ENCODE data around the gene RAI1.
"Not testable (repeated sequence)": the region's sequence is repeated elsewhere in the genome, so short reads cannot be mapped to it uniquely, and the experiment has no call there.

Gene RAI1, protein sequence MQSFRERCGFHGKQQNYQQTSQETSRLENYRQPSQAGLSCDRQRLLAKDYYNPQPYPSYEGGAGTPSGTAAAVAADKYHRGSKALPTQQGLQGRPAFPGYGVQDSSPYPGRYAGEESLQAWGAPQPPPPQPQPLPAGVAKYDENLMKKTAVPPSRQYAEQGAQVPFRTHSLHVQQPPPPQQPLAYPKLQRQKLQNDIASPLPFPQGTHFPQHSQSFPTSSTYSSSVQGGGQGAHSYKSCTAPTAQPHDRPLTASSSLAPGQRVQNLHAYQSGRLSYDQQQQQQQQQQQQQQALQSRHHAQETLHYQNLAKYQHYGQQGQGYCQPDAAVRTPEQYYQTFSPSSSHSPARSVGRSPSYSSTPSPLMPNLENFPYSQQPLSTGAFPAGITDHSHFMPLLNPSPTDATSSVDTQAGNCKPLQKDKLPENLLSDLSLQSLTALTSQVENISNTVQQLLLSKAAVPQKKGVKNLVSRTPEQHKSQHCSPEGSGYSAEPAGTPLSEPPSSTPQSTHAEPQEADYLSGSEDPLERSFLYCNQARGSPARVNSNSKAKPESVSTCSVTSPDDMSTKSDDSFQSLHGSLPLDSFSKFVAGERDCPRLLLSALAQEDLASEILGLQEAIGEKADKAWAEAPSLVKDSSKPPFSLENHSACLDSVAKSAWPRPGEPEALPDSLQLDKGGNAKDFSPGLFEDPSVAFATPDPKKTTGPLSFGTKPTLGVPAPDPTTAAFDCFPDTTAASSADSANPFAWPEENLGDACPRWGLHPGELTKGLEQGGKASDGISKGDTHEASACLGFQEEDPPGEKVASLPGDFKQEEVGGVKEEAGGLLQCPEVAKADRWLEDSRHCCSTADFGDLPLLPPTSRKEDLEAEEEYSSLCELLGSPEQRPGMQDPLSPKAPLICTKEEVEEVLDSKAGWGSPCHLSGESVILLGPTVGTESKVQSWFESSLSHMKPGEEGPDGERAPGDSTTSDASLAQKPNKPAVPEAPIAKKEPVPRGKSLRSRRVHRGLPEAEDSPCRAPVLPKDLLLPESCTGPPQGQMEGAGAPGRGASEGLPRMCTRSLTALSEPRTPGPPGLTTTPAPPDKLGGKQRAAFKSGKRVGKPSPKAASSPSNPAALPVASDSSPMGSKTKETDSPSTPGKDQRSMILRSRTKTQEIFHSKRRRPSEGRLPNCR (N-terminal part only)

DNA sequence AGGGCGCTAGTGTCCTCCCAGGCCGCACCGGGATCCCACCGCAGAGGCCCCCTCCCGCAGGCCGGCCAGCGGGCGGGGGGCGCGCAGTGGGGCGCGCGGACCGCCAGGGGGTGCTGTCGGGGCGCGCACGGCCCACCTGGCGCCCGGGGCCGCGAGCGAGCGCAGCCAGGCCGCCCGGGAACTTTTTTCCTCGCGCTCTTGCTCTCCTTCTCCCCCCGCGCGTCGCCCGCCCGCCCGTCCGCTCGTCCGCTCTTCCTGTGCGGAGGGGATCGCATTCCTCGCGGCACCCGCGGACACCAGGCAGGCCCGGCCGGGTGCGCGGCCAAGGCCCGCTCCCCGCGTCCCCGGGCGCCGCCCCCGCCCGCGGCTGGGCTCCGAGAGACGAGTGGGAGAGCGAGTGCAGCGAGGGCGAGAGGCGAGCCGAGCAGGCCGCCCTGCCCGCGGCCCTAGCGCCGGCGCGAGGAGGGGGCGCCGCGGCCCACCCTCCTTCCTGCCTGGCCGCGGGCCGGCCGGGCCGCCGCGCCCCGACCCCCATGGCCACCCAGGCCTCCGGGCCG, at the start of gene RAI1:
Gene RAI1 (plus strand): TSS at position 272 of the 557 bp plus-strand sequence. CDS start 111,491 bp downstream, outside the sequence.
- peak in 2 of 3 donors; percentile 20 to 66 for DNase-seq (ENCODE audit: low read depth in 2 of 3, low spot score in 1 of 3)

DNA sequence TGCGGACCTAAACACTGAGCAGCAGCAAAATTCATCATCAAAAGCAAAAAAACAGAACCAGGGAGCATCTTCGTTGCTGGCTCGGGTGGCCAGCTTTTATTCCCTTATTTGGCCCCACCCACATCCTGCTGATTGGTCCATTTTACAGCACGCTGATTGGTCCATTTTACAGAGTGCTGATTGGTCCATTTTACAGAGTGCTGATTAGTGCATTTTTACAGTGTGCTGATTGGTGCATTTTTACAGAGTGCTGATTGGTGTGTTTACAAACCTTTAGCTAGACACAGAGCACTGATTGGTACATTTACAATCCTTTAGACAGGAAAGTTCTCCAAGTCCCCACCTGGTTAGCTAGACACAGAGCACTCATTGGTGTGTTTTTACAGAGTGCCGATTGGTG, 48.6 kb upstream of the RAI1 start:
- not testable (repeated sequence) for DNase-seq (ENCODE audit: low read depth in 2 of 3, low spot score in 1 of 3)

DNA sequence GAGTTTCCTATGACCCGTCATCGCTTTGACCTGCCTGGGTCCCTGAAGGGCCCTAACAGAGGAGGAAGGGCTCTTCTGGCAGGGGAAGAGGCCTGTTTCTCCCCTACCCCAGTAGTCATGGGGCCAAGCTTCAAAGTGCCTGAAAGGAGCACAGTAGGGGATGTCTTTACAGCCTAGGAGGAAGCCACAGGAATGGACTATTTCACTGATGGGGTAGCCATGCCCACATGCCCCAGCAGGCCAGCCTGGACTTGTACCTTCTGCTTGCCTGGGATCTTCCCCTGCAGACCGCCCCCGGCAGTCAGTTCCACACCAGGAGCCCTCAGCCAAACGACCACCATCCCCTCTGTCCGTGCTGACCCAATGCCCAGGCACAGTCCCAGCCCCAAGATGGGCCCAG, 47.9 kb upstream of the RAI1 start:
- DNase-seq (ENCODE audit: low read depth in 2 of 3, low spot score in 1 of 3), result no peak

DNA sequence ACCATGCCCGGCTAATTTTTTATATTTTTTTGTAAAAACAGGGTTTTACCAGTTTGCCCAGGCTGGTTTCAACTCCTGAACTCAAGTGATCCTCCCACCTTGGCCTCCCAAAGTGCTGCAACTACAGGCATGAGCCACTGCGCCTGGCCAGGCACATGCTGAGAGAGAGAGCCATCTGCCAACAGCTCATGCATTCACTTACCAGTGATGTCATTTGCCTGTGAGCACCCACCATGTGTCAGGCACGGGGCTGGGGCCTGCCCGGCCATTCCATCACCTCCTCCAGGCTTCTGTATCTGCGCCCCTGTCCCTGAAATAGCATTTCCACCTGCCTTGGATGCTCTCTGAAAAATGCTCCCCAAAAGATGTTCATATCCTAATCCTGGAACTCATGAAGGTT, 46.1 kb upstream of the RAI1 start:
- no peak for DNase-seq (ENCODE audit: low read depth in 2 of 3, low spot score in 1 of 3)

DNA sequence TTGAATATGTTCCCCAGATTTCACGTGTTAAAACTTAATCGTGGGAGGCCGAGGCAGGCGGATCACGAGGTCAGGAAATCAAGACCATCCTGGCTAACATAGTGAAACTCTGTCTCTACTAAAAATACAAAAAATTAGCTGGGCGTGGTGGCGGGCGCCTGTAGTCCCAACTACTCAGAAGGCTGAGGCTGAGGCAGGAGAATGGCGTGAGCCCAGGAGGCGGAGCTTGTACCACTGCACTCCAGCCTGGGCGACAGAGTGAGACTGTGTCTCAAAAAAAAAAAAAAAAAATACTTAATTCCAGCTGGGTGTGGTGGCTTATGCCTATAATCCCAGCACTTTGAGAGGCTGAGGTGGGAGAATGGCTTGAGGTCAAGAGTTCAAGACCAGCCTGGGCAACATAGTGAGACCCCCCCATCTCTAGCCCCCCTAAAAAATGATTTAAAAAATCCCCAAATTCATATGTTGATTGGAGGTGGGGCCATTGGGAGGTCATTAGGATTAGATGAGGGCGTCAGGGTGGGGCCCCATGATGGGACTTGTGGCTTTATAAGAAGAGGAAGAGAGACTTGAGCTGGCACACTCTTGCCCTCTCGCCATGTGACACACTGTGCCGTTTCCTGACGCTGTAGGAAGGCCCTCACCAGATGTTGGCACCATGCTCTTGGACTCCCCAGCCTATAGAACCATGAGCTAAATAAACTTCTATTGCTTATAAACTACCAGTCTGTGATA, 45.6 kb upstream of the RAI1 start:
- not testable (repeated sequence) for DNase-seq (ENCODE audit: low read depth in 2 of 3, low spot score in 1 of 3)

DNA sequence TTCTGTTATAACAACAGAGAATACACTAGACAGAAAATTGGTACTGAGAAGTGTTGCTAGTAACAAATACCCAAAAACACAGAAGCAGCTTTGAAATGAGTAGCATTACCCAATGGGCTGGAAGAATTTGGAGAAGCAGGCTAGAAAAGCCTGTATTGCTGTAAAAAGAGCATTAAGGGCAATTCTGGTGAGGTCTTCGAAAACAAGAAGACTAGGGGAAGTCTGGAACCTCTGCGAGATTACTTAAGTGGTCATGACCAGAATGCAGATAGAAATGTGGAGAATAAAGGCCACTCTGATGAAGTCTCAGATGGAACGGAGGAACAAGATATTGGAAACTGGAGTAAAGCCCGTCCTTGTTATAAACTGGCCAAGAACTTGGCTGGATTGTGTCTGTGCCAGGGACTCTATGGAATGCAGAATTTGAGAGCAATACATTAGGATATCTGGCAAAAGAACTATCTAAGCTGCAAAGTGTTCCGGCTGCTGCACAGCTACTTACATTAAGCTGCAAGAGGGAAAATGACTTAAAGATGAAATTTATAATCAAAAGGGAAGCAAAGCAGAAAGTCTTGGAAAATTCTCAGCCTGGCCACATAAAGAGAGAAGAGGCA, 44.9 kb upstream of the RAI1 start:
- no peak for DNase-seq (ENCODE audit: low read depth in 2 of 3, low spot score in 1 of 3)

DNA sequence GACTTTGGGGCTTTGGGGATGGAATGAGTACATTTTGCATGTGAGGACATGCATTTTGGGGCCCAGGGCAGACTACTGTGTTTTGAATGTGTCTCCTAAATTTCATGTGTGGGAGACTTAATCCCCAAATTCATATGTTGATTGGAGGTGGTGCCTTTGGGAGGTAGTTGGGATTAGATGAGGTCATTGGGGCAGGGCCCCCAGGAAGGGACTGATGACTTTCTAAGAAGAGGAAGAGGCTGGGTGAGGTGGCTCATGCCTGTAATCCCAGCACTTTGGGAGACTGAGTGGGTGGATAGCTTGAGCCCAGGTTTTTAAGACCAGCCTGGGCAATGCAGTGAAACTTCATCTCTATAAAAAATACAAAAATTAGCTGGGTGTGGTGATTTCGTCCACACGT, 42.8 kb upstream of the RAI1 start:
- DNase-seq (ENCODE audit: low read depth in 2 of 3, low spot score in 1 of 3), result no peak

DNA sequence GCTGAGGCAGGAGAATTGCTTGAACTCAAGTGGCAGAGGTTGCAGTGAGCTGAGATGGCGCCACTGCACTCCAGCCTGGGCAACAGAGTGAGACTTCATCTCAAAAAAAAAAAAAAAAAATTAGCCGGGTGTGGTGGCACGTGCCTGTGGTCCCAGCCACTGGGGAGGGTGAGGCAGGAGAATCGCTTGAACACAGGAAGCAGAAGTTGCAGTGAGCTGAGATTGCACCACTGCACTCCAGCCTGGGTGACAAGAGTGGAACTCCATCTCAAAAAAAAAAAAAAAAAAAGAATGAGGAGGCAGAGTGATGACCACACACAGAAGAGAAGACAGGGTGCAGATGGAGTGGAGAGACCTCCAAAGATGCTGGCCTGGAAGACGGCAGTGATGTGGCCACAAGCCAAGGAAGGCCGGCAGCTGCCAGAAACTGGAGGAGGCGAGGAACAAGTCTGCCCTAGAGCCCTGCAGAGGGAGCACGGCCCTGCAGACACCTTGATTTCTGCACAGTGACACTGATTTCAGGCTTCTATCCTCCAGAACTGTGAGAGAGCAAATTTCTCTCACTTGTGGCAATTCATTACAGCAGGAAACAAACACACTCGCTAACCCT, 41.5 kb upstream of the RAI1 start:
- not testable (repeated sequence) for DNase-seq (ENCODE audit: low read depth in 2 of 3, low spot score in 1 of 3)

DNA sequence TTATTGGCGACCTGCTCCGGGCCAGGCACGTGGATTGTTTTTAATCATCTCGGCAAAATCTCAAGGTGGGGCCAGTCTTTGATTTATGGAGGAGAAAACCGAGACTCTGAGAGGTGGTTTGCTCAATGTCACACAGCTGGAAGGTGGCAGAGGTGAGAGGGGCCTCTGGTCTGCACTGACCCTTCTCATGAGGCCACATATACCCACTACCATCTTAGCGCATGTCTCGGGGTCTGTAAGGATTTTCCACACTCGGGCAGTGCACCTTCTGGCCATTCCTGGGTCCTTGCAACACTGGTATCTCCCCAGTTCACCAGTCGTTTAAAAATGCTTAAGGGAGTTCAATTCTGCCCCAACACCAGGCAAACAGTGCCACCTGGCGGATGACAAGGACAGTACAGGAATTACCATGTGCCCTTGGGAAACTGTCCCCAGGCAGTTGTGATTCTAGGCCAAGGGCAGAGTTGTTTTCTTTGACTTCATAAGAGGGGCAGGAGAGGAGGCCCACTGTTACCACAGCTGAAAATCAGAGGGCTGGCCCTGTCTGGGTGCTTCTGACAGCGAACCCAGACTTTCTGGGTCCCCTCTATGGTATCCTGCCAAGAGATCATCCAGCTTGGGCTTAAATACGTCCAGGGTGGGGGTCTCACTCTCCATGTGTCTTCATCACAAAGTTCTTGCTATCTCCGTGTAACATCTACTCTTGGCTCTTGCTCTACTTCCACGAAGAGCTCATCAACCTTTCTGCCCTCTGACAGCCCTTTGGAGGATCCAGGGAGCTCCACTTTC, 39.4 kb upstream of the RAI1 start:
- DNase-seq (ENCODE audit: low read depth in 2 of 3, low spot score in 1 of 3), result peak; percentile 63 to 84 (median 71)

DNA sequence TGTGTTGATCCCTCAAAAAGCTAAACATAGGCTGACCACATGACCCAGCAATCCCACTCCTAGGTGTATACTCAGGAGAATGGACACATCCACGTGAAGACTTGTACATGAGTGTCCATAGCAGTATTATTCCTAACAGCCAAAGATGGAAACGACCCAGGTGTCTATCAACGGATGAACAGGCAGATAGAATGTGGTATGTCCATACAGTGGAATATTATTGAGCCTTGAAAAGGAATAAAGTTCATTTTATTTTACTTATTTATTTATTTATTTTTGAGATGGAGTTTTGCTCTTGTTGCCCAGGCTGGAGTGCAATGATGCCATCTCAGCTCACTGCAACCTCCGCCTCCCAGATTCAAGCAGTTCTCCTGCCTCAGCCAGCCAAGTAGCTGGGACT, 36.1 kb upstream of the RAI1 start:
- DNase-seq (ENCODE audit: low read depth in 2 of 3, low spot score in 1 of 3), result not testable (repeated sequence)

DNA sequence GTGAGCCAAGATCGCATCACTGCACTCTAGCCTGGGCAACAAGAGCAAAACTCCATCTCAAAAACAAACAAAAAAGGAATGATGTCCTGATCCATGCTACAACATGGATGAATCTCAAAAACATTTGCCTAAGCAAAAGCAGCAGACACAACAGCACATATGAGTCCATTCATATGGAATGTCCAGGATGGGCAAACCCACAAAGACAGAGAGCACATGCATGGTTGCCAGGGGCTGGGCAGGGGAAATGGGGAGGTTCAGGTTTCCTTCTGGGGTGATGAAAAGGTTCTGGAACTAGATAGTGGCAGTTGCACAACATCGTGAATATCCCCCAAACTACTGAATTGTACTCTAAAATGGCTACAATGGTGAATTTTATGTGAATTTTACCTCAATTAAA, 35.3 kb upstream of the RAI1 start:
- no peak for DNase-seq (ENCODE audit: low read depth in 2 of 3, low spot score in 1 of 3)

DNA sequence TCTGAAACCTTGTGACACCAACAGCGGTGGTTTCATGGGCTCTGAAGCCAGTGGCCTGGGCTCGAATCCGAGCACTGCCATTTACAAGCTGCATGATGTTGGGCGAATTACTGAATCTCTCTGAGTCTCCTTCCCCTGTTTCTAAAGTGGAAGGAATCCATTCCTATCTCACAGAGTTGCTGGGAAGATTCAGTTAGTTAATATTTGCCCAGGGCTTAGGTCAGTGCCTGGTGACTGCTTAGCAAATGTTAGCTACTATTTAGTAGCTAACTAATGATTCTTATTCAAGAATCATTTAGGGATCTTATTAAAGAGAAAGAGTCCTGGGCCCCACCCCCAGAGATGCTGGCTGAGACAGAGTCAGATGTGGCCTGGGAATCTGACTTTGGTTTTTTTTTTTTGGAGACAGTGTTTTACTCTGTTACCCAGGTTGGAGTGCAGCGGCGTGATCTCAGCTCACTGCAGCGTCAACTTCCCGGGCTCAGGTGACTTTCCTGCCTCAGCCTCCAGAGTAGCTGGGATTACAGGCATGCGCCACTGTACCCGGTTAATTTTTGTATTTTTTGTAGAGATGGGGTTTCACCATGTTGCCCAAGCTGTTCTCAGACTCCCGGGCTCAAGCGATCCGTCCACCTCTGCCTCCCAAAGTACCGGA, 33.6 kb upstream of the RAI1 start:
- DNase-seq (ENCODE audit: low read depth in 2 of 3, low spot score in 1 of 3), result no peak

DNA sequence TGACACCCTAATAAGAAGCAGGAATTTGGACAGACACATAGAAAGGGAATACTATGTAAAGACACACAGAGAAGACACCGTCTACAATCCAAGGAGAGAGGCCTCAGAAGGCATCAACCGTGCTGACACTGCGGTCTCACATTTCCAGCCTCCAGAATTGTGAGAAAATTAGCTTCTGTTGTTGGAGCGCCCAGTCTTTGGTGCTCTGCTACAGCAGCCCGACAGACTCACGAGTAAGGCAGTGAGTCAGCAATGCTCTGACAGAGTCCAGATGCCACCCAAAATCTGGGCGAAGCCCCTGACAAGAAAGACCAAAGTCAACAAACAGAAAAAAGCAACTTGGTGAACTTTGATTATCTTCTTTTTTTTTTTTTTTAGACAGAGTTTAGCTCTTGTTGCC, 32.5 kb upstream of the RAI1 start:
- no peak for DNase-seq (ENCODE audit: low read depth in 2 of 3, low spot score in 1 of 3)

DNA sequence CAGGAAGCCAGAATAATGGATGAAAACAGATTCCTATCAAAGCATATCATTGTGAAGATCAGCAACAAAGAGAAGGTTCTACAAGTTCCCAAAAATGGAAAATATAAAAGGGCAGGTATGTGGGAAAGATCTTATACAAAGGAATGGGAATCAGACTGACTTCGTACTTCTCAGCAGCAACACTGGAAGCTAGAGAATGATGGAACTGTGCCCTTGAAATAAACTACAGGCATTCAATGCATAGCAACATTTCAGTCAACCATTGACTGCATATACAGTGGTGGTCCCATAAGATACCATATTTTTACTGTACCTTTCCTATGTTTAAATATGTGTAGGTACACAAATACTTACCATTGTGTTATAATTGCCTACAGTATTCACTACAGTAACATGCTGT, 30.3 kb upstream of the RAI1 start:
- DNase-seq (ENCODE audit: low read depth in 2 of 3, low spot score in 1 of 3), result no peak

DNA sequence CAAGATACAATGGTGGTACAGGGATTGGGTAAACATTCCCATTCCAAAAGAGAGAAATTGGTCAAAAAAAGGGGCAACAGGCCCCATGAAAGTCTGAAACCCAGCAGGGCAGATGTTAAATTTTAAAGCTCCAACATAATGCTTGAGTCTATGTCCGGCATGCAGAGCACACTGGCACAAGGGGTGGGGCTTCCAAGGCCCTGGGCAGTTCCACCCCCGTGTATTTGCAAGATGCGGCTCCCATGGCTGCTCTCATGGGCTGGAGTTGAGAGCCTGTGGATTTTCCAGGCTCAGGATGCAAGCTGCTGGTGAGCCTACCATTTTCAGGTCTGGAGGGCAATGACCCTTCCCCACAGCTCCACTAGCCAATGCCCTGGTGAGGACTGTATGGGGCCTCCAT, 27.9 kb upstream of the RAI1 start:
- no peak for DNase-seq (ENCODE audit: low read depth in 2 of 3, low spot score in 1 of 3)

DNA sequence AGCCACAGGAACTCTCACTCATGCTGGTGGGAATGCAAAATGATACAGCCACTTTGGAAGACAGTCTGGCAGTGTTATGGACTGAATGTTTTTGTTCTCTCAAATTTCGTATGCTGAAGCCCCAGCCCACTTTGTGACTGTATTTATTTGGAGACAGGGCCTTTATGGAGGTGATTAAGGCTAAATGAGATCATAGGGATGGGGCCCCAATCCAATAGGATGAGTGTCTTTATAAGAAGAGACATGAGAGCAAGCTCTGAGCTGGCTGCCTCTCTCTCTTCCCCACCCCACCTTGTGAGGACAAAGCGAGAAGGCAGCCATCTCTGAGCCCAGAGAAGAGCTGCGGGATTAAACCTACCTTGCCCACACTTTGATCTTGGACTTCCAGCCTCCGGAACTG, 21.9 kb upstream of the RAI1 start:
- DNase-seq (ENCODE audit: low read depth in 2 of 3, low spot score in 1 of 3), result no peak

DNA sequence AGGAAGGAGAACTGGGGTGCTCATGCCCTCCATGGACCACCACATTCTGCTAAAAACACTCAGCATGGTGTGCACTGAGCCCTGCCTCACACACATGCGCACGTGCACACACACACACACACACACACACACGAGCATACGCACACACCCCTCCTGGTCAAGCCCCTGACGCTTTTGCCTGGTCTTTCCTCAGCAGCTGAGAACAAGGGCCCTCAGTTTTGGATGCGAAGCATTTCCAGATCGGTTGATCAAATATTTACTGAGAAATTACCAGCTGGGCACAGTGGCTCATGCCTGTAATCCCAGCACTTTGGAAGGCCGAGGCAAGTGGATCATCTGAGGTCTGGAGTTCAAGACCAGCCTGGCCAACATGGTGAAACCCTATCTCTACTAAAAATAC, 20.1 kb upstream of the RAI1 start:
- no peak for DNase-seq (ENCODE audit: low read depth in 2 of 3, low spot score in 1 of 3)

DNA sequence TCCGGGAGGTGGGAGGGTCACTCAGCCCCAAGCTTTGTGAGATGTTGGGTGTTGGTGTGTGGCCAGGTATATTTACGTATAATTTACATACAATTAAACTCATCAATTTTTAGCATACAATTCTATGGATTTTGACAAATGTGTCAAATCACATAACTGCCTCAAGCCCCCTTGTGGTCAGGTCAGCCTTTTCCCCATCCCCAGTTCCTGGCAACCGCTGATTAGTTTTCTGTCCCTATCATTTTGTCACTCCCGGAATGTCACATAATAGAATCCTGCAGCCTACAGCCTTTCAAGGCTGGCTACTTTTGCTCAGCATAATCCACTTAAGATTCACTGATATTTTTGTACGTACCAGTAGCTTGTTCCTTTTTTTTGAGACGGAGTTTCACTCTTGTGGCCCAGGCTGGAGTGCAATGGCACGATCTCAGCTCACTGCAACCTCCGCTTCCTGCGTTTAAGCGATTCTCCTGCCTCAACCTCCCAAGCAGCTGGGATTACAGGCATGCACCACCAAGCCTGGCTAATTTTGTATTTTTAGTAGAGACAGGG, 19.3 kb upstream of the RAI1 start:
- DNase-seq (ENCODE audit: low read depth in 2 of 3, low spot score in 1 of 3), result no peak
